HL-60/S4 treated with phorbol 12-myristate 13-acetate at 8.2 ng/mL for 4 days and 3 days (cell line): ENCODE measurements around the gene STX7.

Experiments used
- in situ Hi-C: fragments of 300-500 bp; cut with MboI; formaldehyde crosslinking; loops from 2 replicates; pipeline ENCODE4 v1.15.0; 2022; ENCODE audit warnings: low sequenced_read_pairs

STX7 gene

GRCh38 chr6:132479131-132479530 is 33.8 kb downstream of the STX7 start:
- in situ Hi-C loops = no loop called here

- in situ Hi-C loops = no loop called here
These were observed 34.2 kb downstream of the STX7 start for GRCh38 chr6:132478674-132479073.

GRCh38 chr6:132478266-132478665 is 34.6 kb downstream of the STX7 start:
- in situ Hi-C loops = no loop called here

- in situ Hi-C loops = no loop called here
These were observed 36.2 kb downstream of the STX7 start for GRCh38 chr6:132476688-132477087.

- in situ Hi-C loops = no loop called here
These were observed 37.0 kb downstream of the STX7 start for GRCh38 chr6:132475925-132476324.

- in situ Hi-C loops = no loop called here
These were observed 41.1 kb downstream of the STX7 start for GRCh38 chr6:132471787-132472186.

- in situ Hi-C loops = no loop called here
These were observed 46.0 kb downstream of the STX7 start for GRCh38 chr6:132466952-132467351.

GRCh38 chr6:132465530-132466485 is 47.1 kb downstream of the STX7 start:
- in situ Hi-C loops = no loop called here

- in situ Hi-C loops = no loop called here
These were observed 48.2 kb downstream of the STX7 start for GRCh38 chr6:132464538-132465256.

GRCh38 chr6:132461958-132462357 is 51.0 kb downstream of the STX7 start:
- in situ Hi-C loops = no loop called here

- in situ Hi-C loops = no loop called here
These were observed 53.3 kb downstream of the STX7 start for GRCh38 chr6:132459605-132459952.

GRCh38 chr6:132458887-132459604 is 53.9 kb downstream of the STX7 start:
- in situ Hi-C loops = no loop called here

GRCh38 chr6:132456700-132457143 is 56.2 kb downstream of the STX7 start:
- in situ Hi-C loops = no loop called here

GRCh38 chr6:132446855-132447241 is 66.1 kb downstream of the STX7 start:
- in situ Hi-C loops = no loop called here

GRCh38 chr6:132446141-132446854 is 66.6 kb downstream of the STX7 start:
- in situ Hi-C loops = no loop called here

GRCh38 chr6:132445201-132445951 is 67.5 kb downstream of the STX7 start:
- in situ Hi-C loops = no loop called here

- in situ Hi-C loops = no loop called here
These were observed 69.7 kb downstream of the STX7 start for GRCh38 chr6:132443206-132443605.

- in situ Hi-C loops = no loop called here
These were observed 82.8 kb downstream of the STX7 start for GRCh38 chr6:132430110-132430509.

- in situ Hi-C loops = no loop called here
These were observed 87.7 kb downstream of the STX7 start for GRCh38 chr6:132425176-132425575.

GRCh38 chr6:132423839-132424238 is 89.1 kb downstream of the STX7 start:
- in situ Hi-C loops = no loop called here
